Lower lobe of right lung (tissue), 2 donors: ENCODE results near the gene CRLF1. TPM values are rescaled to one million over a fixed set of nuclear protein-coding genes. Genes with fewer than 3 reads are reported as not detected.

Experiments used
- ATAC-seq, 2 donors: fragments of 200-7000 bp; cut with Tn5 transposase; one replicate each; pipeline ENCODE4 v1.9.1; 2020 to 2022; ENCODE audit warnings: mild to moderate bottlenecking in 2 of 2, moderate library complexity in 2 of 2
- DNase-seq: peaks from one replicate; pipeline ENCODE4 v3.0.0-alpha.2; 2020
- H3K27ac ChIP-seq: fragments of 200-600 bp; one replicate; pipeline ENCODE4 v1.8.0; 2022
- H3K27me3 ChIP-seq: fragments of 200-600 bp; one replicate; pipeline ENCODE4 v1.8.0; 2022; ENCODE audit warnings: low read depth
- H3K36me3 ChIP-seq: fragments of 200-600 bp; one replicate; pipeline ENCODE4 v1.8.0; 2022; ENCODE audit warnings: mild to moderate bottlenecking
- H3K4me1 ChIP-seq: fragments of 200-600 bp; one replicate; pipeline ENCODE4 v1.8.0; 2022
- H3K4me3 ChIP-seq: fragments of 200-600 bp; one replicate; pipeline ENCODE4 v1.8.0; 2022; ENCODE audit warnings: mild to moderate bottlenecking
- H3K9me3 ChIP-seq: fragments of 200-600 bp; one replicate; pipeline ENCODE4 v1.8.0; 2022
- intact Hi-C: fragments of 100-400 bp; cut with DNase I; formaldehyde crosslinking; loops from one replicate; pipeline ENCODE4 v1.11.0; 2022
- total RNA-seq: library from RNA; stranded (reverse); fragmentation: NEBNext Ultra II Directional; extraction: Animal tissue kit (Norgen Biotek cat#: 25700); gene quantifications from one replicate; pipeline ENCODE4 v1.2.1, GENCODE V29; 2021
- TF ChIP-seq, protein P1 (sequence below): fragments of 200-600 bp; IDR thresholded peaks from one replicate; pipeline ENCODE4 v1.8.0; 2022; ENCODE audit warnings: antibody characterized with exemption, mild to moderate bottlenecking
- donor health status: DM: no; HTN: yes; CAD: no; lungs with severe emphysema.

The CRLF1 gene
- total RNA-seq, 1 donor from 2014 or later, result 19.9 TPM

DNA sequence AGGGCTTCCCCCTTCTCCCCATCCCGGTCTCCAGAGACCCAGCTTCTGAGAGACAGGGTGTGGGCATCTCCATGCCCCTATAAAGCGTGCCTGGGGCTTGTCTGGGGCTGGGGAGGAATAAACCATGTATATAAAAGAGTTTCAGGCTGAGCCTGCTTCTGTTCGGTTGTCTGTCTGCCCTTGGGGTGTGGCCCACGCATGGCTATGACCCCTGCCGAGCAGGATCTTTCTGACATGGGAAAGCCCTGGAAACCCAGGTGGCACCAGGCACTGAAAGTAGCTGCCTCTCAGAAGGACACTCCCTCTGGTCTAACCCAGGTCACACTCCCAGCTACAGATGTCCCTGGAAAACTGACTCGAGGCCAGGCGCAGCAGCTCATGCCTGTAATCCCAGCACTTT lies 14.3 kb upstream of the CRLF1 start:
- DNase-seq (no peak), ATAC-seq (no peak)
- H3K27ac ChIP-seq, result no peak overlapping the region
- H3K4me3 ChIP-seq, result no peak overlapping the region
- peaks cover 9% of the 10 kb centered on the region for H3K27me3 ChIP-seq
- H3K4me1 ChIP-seq, result no peaks in the 10 kb centered on the region
- H3K9me3 ChIP-seq, result no peaks in the 10 kb centered on the region
- intact Hi-C loops, result no loop called here
- TF ChIP-seq, protein P1, sequence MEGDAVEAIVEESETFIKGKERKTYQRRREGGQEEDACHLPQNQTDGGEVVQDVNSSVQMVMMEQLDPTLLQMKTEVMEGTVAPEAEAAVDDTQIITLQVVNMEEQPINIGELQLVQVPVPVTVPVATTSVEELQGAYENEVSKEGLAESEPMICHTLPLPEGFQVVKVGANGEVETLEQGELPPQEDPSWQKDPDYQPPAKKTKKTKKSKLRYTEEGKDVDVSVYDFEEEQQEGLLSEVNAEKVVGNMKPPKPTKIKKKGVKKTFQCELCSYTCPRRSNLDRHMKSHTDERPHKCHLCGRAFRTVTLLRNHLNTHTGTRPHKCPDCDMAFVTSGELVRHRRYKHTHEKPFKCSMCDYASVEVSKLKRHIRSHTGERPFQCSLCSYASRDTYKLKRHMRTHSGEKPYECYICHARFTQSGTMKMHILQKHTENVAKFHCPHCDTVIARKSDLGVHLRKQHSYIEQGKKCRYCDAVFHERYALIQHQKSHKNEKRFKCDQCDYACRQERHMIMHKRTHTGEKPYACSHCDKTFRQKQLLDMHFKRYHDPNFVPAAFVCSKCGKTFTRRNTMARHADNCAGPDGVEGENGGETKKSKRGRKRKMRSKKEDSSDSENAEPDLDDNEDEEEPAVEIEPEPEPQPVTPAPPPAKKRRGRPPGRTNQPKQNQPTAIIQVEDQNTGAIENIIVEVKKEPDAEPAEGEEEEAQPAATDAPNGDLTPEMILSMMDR, result no peak
- no peaks in the 10 kb centered on the region for H3K36me3 ChIP-seq

DNA sequence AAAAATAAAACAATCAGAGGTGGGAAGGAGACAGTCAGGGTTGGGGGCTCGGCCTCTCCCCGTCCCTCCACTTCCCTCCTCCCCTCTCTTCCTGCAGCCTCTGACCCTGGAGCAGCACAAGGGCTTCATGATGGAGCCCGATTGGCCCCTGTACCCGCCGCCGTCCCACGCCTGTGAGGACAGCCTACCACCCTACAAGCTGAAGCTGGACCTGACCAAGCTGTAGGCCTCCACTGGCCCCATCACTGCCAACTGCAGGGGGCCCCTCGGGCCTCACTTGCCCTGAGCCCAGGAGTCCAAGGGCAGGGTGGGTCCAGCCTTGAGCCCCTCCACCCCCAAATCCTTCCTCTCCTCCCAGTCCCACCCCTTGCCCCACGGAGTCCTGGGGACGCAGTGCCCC lies 13.7 kb upstream of the CRLF1 start:
- no peaks in the 10 kb centered on the region for H3K36me3 ChIP-seq
- ATAC-seq (no peak), DNase-seq (no peak)
- no peak overlapping the region for H3K4me3 ChIP-seq
- no peaks in the 10 kb centered on the region for H3K4me1 ChIP-seq
- H3K27ac ChIP-seq, result no peak overlapping the region
- intact Hi-C loops, result no loop called here
- H3K27me3 ChIP-seq, result peaks cover 13% of the 10 kb centered on the region
- TF ChIP-seq, protein P1, result no peak
- H3K9me3 ChIP-seq, result no peaks in the 10 kb centered on the region

DNA sequence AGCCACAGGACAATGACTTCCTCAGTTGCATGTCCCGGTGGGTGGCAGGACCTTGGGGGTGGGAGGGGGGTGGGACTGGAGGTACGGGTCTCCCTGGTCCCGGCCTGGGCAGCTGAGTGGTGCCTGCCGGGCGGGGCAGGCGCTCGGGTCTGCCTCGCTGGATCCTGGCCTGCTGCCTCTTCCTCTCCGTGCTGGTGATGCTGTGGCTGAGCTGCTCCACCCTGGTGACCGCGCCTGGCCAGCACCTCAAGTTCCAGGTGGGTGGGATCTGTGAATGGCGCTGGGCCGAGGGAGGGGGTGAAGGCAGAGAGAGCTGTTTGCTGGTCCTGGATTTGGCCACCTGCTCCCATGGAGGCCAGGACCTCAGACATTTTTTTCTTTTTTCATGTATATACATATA lies 11.6 kb upstream of the CRLF1 start:
- DNase-seq (no peak), ATAC-seq (no peak)
- Histone ChIP-seq H3K9me3 (no peaks in the 10 kb centered on the region), H3K36me3 (no peaks in the 10 kb centered on the region), H3K4me1 (no peaks in the 10 kb centered on the region), H3K27me3 (peaks cover 34% of the 10 kb centered on the region), H3K27ac (no peak overlapping the region), H3K4me3 (no peak overlapping the region)
- intact Hi-C loops, result no loop called here
- TF ChIP-seq, protein P1, result no peak

DNA sequence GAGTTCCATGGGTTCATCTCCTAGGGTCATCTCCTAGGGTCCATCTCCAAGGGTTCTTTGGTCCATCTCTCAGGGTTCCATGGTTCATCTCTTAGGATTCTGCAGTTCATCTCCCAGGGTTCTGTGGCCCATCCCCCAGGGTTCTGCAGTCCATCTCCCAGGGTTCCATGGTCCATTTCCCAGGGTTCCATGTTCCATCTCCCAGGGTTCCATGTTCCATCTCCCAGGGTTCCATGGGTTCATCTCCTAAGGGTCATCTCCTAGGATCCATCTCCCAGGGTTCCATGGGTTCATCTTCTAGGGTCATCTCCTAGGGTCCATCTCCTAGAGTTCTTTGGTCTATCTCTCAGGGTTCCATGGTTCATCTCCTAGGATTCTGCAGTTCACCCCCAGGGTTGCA lies 11.0 kb upstream of the CRLF1 start:
- Histone ChIP-seq H3K4me3 (no peak overlapping the region), H3K9me3 (no peaks in the 10 kb centered on the region), H3K27me3 (peaks cover 41% of the 10 kb centered on the region), H3K27ac (no peak overlapping the region), H3K4me1 (peaks cover 7% of the 10 kb centered on the region), H3K36me3 (no peaks in the 10 kb centered on the region)
- intact Hi-C loops, result no loop called here
- TF ChIP-seq, protein P1, result no peak
- no peak for ATAC-seq
- DNase-seq, result no peak

DNA sequence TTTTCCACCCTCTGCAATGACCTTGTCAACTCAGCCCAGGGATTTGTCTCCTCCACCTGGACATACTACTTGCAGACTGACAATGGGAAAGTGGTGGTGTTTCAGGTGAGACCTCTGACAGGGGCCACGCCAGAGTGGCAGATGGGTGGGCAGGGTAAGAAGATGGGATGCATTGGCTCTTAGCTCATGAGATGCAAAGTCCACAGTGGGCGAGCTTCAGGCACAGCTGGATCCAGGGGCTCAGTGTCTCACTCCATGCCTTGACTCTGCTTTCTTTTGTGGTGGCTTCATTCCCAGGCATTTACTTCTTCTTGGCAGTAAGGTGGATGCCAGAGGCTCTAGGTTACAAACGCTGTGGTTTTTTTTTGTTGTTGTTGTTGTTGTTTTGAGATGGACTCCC lies 9.4 kb upstream of the CRLF1 start:
- H3K4me3 ChIP-seq, result no peak overlapping the region
- H3K27me3 ChIP-seq, result peaks cover 56% of the 10 kb centered on the region
- intact Hi-C loops, result no loop called here
- TF ChIP-seq, protein P1, result no peak
- no peaks in the 10 kb centered on the region for H3K36me3 ChIP-seq
- H3K27ac ChIP-seq, result no peak overlapping the region
- H3K4me1 ChIP-seq, result peaks cover 22% of the 10 kb centered on the region
- ATAC-seq, result no peak
- H3K9me3 ChIP-seq, result no peaks in the 10 kb centered on the region
- DNase-seq, result no peak
